Measurements from ENCODE around the gene ARHGEF4.

GRCh38 chr2:130819226-130819607, 17.5 kb upstream of the ARHGEF4 start:
- TF ChIP-seq MAX (IDR thresholded peaks at IDR 0.05; ENCODE audit: insufficient read depth, insufficient read length) (no peak), CTCF (IDR thresholded peaks at IDR 0.05; ENCODE audit: extremely low read depth in 1 of 2, insufficient read depth in 1 of 2, low read depth in 1 of 2, low read length in 2 of 2) (no peak), EZH2 (IDR thresholded peaks at IDR 0.05; ENCODE audit: borderline replicate concordance, low read depth, low read length, severe bottlenecking) (no peak), POLR2AphosphoS5 (IDR thresholded peaks at IDR 0.05; ENCODE audit: insufficient read depth, low read depth, low read length) (no peak)

All from endothelial cell of umbilical vein (primary cell).